Lung (tissue), 12 donors: Measurements from ENCODE around the gene GAS6. TPM values are rescaled to one million over a fixed set of nuclear protein-coding genes. Genes with fewer than 3 reads are reported as not detected.

Experiments
- ATAC-seq: fragments of 200-7000 bp; cut with Tn5 transposase; one replicate; pipeline ENCODE4 v1.9.1; 2020; ENCODE audit warnings: moderate number of reproducible peaks; ENCODE audit not compliant: insufficient read depth, low FRiP score
- DNase-seq, 3 donors: peaks; one replicate each; pipeline ENCODE4 v3.0.0-alpha.2; 2013 to 2017
- H3K27ac ChIP-seq, 2 donors: one replicate each; pipeline ENCODE4 v1.5.1; 2013; ENCODE audit warnings: mild to moderate bottlenecking in 2 of 2, moderate library complexity in 2 of 2, control low read depth in 1 of 2, inconsistent platforms in 1 of 2, low read depth in 1 of 2, low read length in 1 of 2
- H3K27me3 ChIP-seq, 3 donors: one replicate each; pipeline ENCODE4 v1.5.1; 2013; ENCODE audit warnings: low read length in 2 of 3; ENCODE audit not compliant: control insufficient read depth in 3 of 3, insufficient read depth in 3 of 3
- H3K36me3 ChIP-seq, 4 donors: one replicate each; pipeline ENCODE4 v1.5.1; 2013; ENCODE audit warnings: low read length in 4 of 4, mild to moderate bottlenecking in 1 of 4, moderate library complexity in 1 of 4; ENCODE audit not compliant: control insufficient read depth in 4 of 4, insufficient read depth in 4 of 4
- H3K4me1 ChIP-seq, 5 donors: one replicate each; pipeline ENCODE4 v1.5.1; 2013; ENCODE audit warnings: low read length in 5 of 5, mild to moderate bottlenecking in 2 of 5, moderate library complexity in 1 of 5; ENCODE audit not compliant: control insufficient read depth in 5 of 5, insufficient read depth in 5 of 5
- H3K4me3 ChIP-seq: one replicate; pipeline ENCODE4 v1.5.1; 2013; ENCODE audit warnings: mild to moderate bottlenecking, control low read depth, moderate library complexity
- H3K9ac ChIP-seq, 2 donors: one replicate each; pipeline ENCODE4 v1.5.1; 2013; ENCODE audit warnings: low read length in 2 of 2, control low read depth in 1 of 2; ENCODE audit not compliant: insufficient read depth in 1 of 2
- H3K9me3 ChIP-seq, 4 donors: one replicate each; pipeline ENCODE4 v1.5.1; 2013; ENCODE audit warnings: low read length in 3 of 4, mild to moderate bottlenecking in 1 of 4, moderate library complexity in 1 of 4; ENCODE audit not compliant: control insufficient read depth in 4 of 4, insufficient read depth in 3 of 4
- CTCF ChIP-seq: IDR thresholded peaks from 2 replicates; pipeline ENCODE4 v1.5.1; 2012; ENCODE audit warnings: mild to moderate bottlenecking; ENCODE audit errors: control extremely low read depth, extremely low read depth
- WGBS, 2 donors: extraction: QIAGEN DNeasy Blood & Tissue Kit; methylation state at CpG; one replicate each; pipeline ENCODE4 v1.1.7; 2013; 5-methylcytosine and 5-hydroxymethylcytosine counted together
- polyA plus RNA-seq, 2 donors: library from polyadenylated mRNA; stranded (reverse); fragments of 200-250 nt; gene quantifications; one replicate each; pipeline ENCODE4 v1.2.1, GENCODE V29; 2013
- total RNA-seq, 2 donors: library from RNA; depleted of rRNA in 1 of 2; stranded (reverse); fragments of >200 nt in 1 of 2; gene quantifications; one replicate each; pipeline ENCODE4 v1.2.1, GENCODE V29; 2014 to 2021
- donor health status: control.
- donor health status: control.
- donor health status: Bipolar disorder and iron deficiency.
- donor health status: healthy.
- donor health status: DM: yes; HTN: yes; CAD: no.

Gene GAS6
- total and polyA plus RNA-seq, 4 donors = 61.8 to 107 (median 76.1) TPM

- H3K4me3 ChIP-seq = no peak overlapping the region
- WGBS, 2 donors = 80 to 84% methylated on average over 11 of the region's 11 CpGs
- no peak for ATAC-seq
- no peak overlapping the region for H3K9ac ChIP-seq
- no peaks in the 10 kb centered on the region for H3K36me3 ChIP-seq
- H3K27me3 ChIP-seq = no peaks in the 10 kb centered on the region
- H3K9me3 ChIP-seq = no peaks in the 10 kb centered on the region
- H3K4me1 ChIP-seq = peaks cover 0 to 10% (median 6%) of the 10 kb centered on the region in 5 donors
- no peak overlapping the region for H3K27ac ChIP-seq
- TF ChIP-seq CTCF = no peak
- no peak for DNase-seq
Measured at GRCh38 chr13:113875837-113876281, 12.0 kb upstream of the GAS6 start.

GRCh38 chr13:113875429-113875815 lies 11.5 kb upstream of the GAS6 start:
- Histone ChIP-seq H3K9me3 (no peaks in the 10 kb centered on the region), H3K4me3 (no peak overlapping the region), H3K36me3 (no peaks in the 10 kb centered on the region), H3K27me3 (no peaks in the 10 kb centered on the region), H3K4me1 (peaks cover 0 to 10% (median 4%) of the 10 kb centered on the region in 5 donors), H3K9ac (no peak overlapping the region), H3K27ac (no peak overlapping the region)
- 93 to 97% methylated on average over 8 of the region's 8 CpGs for WGBS, 2 donors
- TF ChIP-seq CTCF = no peak
- DNase-seq = no peak
- no peak for ATAC-seq

- ATAC-seq (no peak), DNase-seq (no peak)
- H3K27me3 ChIP-seq = no peaks in the 10 kb centered on the region
- TF ChIP-seq CTCF = no peak
- H3K36me3 ChIP-seq = no peaks in the 10 kb centered on the region
- 85 to 95% methylated on average over 25 to 26 of the region's 26 CpGs for WGBS, 2 donors
- H3K27ac ChIP-seq = no peak overlapping the region
- H3K9ac ChIP-seq = no peak overlapping the region
- H3K4me1 ChIP-seq = peaks cover 0 to 9% (median 4%) of the 10 kb centered on the region in 5 donors
- no peak overlapping the region for H3K4me3 ChIP-seq
- no peaks in the 10 kb centered on the region for H3K9me3 ChIP-seq
Measured at GRCh38 chr13:113874579-113875428, 10.9 kb upstream of the GAS6 start.
